WTC11 (cell line): ENCODE results near the gene PRDM1.

Experiments
- CTCF ChIP-seq: fragments of 200-600 bp; IDR thresholded peaks from 2 replicates; pipeline ENCODE4 v1.8.0; 2022; ENCODE audit warnings: antibody characterized with exemption
- TP53 ChIP-seq: sonication (generic); formaldehyde crosslinking; IDR thresholded peaks from 2 replicates; pipeline ENCODE4 v1.8.1; 2023; ENCODE audit warnings: mild to moderate bottlenecking, missing genetic modification reagents

- TF ChIP-seq CTCF (no peak), TP53 (CRISPR knock-in tag) (no peak)
These were observed 30.1 kb downstream of the PRDM1 start for GRCh38 chr6:106116125-106116832.
